K562 (cell line): Measurements from ENCODE around the gene MBP. TPM values are rescaled to one million over a fixed set of nuclear protein-coding genes. Genes with fewer than 3 reads are reported as not detected.

Experiments used
- ATAC-seq: fragments of 200-7000 bp; cut with Tn5 transposase; 3 replicates; pipeline ENCODE4 v1.9.1; 2020; ENCODE audit warnings: moderate library complexity
- BruUV-seq: library from RNA; stranded (reverse); fragments of 400-500 nt; replicated peaks from 2 replicates; lab custom pipeline; 2021; lab: Mats Ljungman, UMichigan
- CTCF ChIA-PET: fragments of 300-600 bp; formaldehyde crosslinking; extraction: SDS; loops from one replicate; lab custom pipeline; 2021; ENCODE audit warnings: low intra/inter-chr PET ratio; lab: Yijun Ruan, JAX
- POLR2A ChIA-PET: fragments of 300-600, 350-650 bp; sonication (Branson Sonifier 250); formaldehyde crosslinking; extraction: SDS; loops from one replicate; lab custom pipeline; 2021; ENCODE audit warnings: antibody characterized with exemption, inconsistent platforms; lab: Yijun Ruan, JAX
- DNase-seq, 4 experiments: peaks; one replicate each; pipeline versions ENCODE4 v3.0.0 to v3.0.0-alpha.2; 2011 to 2018; ENCODE audit warnings: low spot score in 3 of 4, mixed read lengths in 3 of 4; ENCODE audit errors: extremely low read depth in 1 of 4
- FAIRE-seq: peaks from 2 replicates; lab custom pipeline; 2011; peaks lifted over from hg19 to GRCh38; lab: Jason Lieb, UNC
- H2AFZ ChIP-seq: 2 replicates; pipeline ENCODE4 v1.6.0; 2011; ENCODE audit warnings: low read depth, low read length, control low read depth, inconsistent platforms
- H3K27ac ChIP-seq: fragments of 200-600 bp; 3 replicates; pipeline ENCODE4 v1.8.0; 2011; ENCODE audit warnings: low read depth, mild to moderate bottlenecking, control low read depth, inconsistent platforms, low read length, moderate library complexity, mixed read lengths; ENCODE audit errors: extremely low read depth
- H3K27me3 ChIP-seq, 2 experiments: fragments of 300-600 bp in 1 of 2; 2 replicates in 1 of 2; 3 replicates in 1 of 2; pipeline versions ENCODE4 v1.6.0 to v1.8.0; 2011; ENCODE audit warnings: inconsistent platforms in 2 of 2, low read length in 2 of 2, mild to moderate bottlenecking in 1 of 2, mixed read lengths in 1 of 2, moderate library complexity in 1 of 2; ENCODE audit not compliant: control insufficient read depth in 2 of 2, insufficient read depth in 2 of 2
- H3K36me3 ChIP-seq: fragments of 300-600 bp; 3 replicates; pipeline ENCODE4 v1.8.0; 2011; ENCODE audit warnings: mild to moderate bottlenecking, low read length, inconsistent platforms; ENCODE audit not compliant: control insufficient read depth, insufficient read depth
- H3K4me1 ChIP-seq, 2 experiments: fragments of 200-600 bp in 1 of 2; replicated peaks in 1 of 2; 2 replicates in 1 of 2; 3 replicates in 1 of 2; pipeline versions ENCODE4 v1.5.1 to v1.8.0; 2011; ENCODE audit warnings: inconsistent platforms in 2 of 2, low read length in 2 of 2, mild to moderate bottlenecking in 1 of 2, mixed read lengths in 1 of 2, moderate library complexity in 1 of 2; ENCODE audit not compliant: control insufficient read depth in 2 of 2, insufficient read depth in 2 of 2
- H3K4me2 ChIP-seq: 2 replicates; pipeline ENCODE4 v1.6.1; 2011; ENCODE audit warnings: low read length, control low read depth, inconsistent platforms, mixed read lengths; ENCODE audit not compliant: insufficient read depth
- H3K4me3 ChIP-seq: fragments of 200-600 bp; sonication (generic), shearing (Covaris generic); 2 replicates; pipeline ENCODE4 v1.5.1; 2016; ENCODE audit warnings: control low read depth, inconsistent platforms
- H3K79me2 ChIP-seq: fragments of 200-600 bp; 3 replicates; pipeline ENCODE4 v1.8.0; 2011; ENCODE audit warnings: low read length, inconsistent platforms; ENCODE audit not compliant: control insufficient read depth, insufficient read depth
- H3K9ac ChIP-seq, 2 experiments: 2 replicates each; pipeline versions ENCODE4 v1.6.0 to v1.6.1; 2011; ENCODE audit warnings: low read depth in 2 of 2, low read length in 2 of 2, control low read depth in 1 of 2, inconsistent platforms in 1 of 2, mild to moderate bottlenecking in 1 of 2, mixed read lengths in 1 of 2; ENCODE audit not compliant: insufficient read depth in 1 of 2
- H3K9me1 ChIP-seq: one replicate; pipeline ENCODE4 v1.6.0; 2011; ENCODE audit warnings: inconsistent platforms, mild to moderate bottlenecking, low read length, moderate library complexity; ENCODE audit not compliant: control insufficient read depth, insufficient read depth
- H3K9me3 ChIP-seq: replicated peaks from 2 replicates; pipeline ENCODE4 v1.5.1; 2011; ENCODE audit warnings: low read depth, low read length, inconsistent platforms; ENCODE audit not compliant: control insufficient read depth, insufficient read depth
- H4K20me1 ChIP-seq: replicated peaks from 2 replicates; pipeline ENCODE4 v1.6.1; 2011; ENCODE audit warnings: low read length, inconsistent platforms, mixed read lengths; ENCODE audit not compliant: control insufficient read depth, insufficient read depth
- CCNT2 ChIP-seq: IDR thresholded peaks from 2 replicates; pipeline ENCODE4 v1.6.1; 2011; ENCODE audit warnings: borderline replicate concordance, low read depth, mild to moderate bottlenecking, moderate library complexity, mixed read lengths, low read length; ENCODE audit not compliant: insufficient read length; ENCODE audit errors: extremely low read depth
- COPS2 ChIP-seq: fragments of 450-650 bp; conservative IDR thresholded peaks from 2 replicates; pipeline ENCODE4 v1.6.1; 2016; ENCODE audit warnings: mild to moderate bottlenecking, moderate library complexity
- FOXJ3 ChIP-seq: sonication (generic); formaldehyde crosslinking; IDR thresholded peaks from 2 replicates; pipeline ENCODE4 v1.4.0; 2020; ENCODE audit warnings: mild to moderate bottlenecking, missing genetic modification reagents
- GABPB2 ChIP-seq: fragments of 250-450 bp; sonication (Bioruptor Pico); conservative IDR thresholded peaks from 2 replicates; pipeline ENCODE4 v1.5.1; 2021; ENCODE audit warnings: mild to moderate bottlenecking
- RBM14 ChIP-seq: fragments of 200-400 bp; formaldehyde crosslinking; IDR thresholded peaks from 2 replicates; pipeline ENCODE4 v1.6.1; 2018; ENCODE audit warnings: low read depth, mild to moderate bottlenecking, low read length, moderate library complexity, borderline replicate concordance; ENCODE audit not compliant: insufficient read depth
- RBM22 ChIP-seq: fragments of 200-400 bp; formaldehyde crosslinking; IDR thresholded peaks from 2 replicates; pipeline ENCODE4 v1.6.1; 2018; ENCODE audit warnings: low read length, low read depth; ENCODE audit not compliant: poor library complexity, severe bottlenecking
- SLC30A9 ChIP-seq: fragments of 250-450 bp; sonication (Bioruptor Pico); IDR thresholded peaks from 2 replicates; pipeline ENCODE4 v1.8.0; 2022; ENCODE audit warnings: mild to moderate bottlenecking, moderate library complexity
- SRSF9 ChIP-seq: fragments of 200-400 bp; formaldehyde crosslinking; IDR thresholded peaks from 2 replicates; pipeline ENCODE4 v1.6.1; 2017; ENCODE audit warnings: low read depth, low read length, borderline replicate concordance
- STAT5A ChIP-seq: IDR thresholded peaks from 2 replicates; pipeline ENCODE4 v1.6.1; 2012; ENCODE audit warnings: low read length, inconsistent platforms, borderline replicate concordance
- TAF9B ChIP-seq: fragments of 450-650 bp; IDR thresholded peaks from 2 replicates; pipeline ENCODE4 v1.6.1; 2018; ENCODE audit warnings: mild to moderate bottlenecking; ENCODE audit not compliant: partially characterized antibody
- TCF3 ChIP-seq: sonication (generic); formaldehyde crosslinking; IDR thresholded peaks from 2 replicates; pipeline ENCODE4 v1.4.0; 2020; ENCODE audit warnings: mild to moderate bottlenecking, missing genetic modification reagents
- ZNF717 ChIP-seq: fragments of 250-450 bp; sonication (Bioruptor Pico); IDR thresholded peaks from 2 replicates; pipeline ENCODE4 v1.5.0; 2021
- WGBS: fragments of 100-300 bp; shearing (Covaris generic); methylation state at CpG from one replicate; pipeline ENCODE4 v1.1.6; 2016; ENCODE audit warnings: low coverage, mixed read lengths; ENCODE audit not compliant: insufficient coverage; ENCODE audit errors: missing lambda C conversion rate; 5-methylcytosine and 5-hydroxymethylcytosine counted together
- in situ Hi-C: fragments of 300-500 bp; cut with MboI; formaldehyde crosslinking; loops from 4 replicates; pipeline ENCODE4 v1.15.0; 2018; ENCODE audit warnings: inconsistent platforms, mixed read lengths
- intact Hi-C: fragments of 100-400 bp; cut with micrococcal nuclease; formaldehyde crosslinking; loops from 2 replicates; pipeline ENCODE4 v1.14.2; 2022
- polyA plus RNA-seq, 8 experiments: library from polyadenylated mRNA; depleted of rRNA in 4 of 8; stranded (reverse) in 5 of 8; unstranded in 3 of 8; fragments of >200 nt; fragmentation: Nextera tagmentation in 2 of 8; fragmentation: Illumina TruSeq in 1 of 8; extraction: Ambion mirVana in 2 of 8; extraction: Trizol in 1 of 8; gene quantifications; 2 replicates each; pipeline versions ENCODE4 v1.2.1 to v1.2.3, GENCODE V29; 2011 to 2014; ENCODE audit warnings: inconsistent platforms in 1 of 8, missing spikeins in 1 of 8
- total RNA-seq, 7 experiments: library from RNA; depleted of rRNA in 6 of 7; stranded (reverse); fragments of >200 nt in 6 of 7; fragmentation: Illumina TruSeq in 2 of 7; extraction: Trizol in 2 of 7; gene quantifications; 2 replicates each; pipeline versions ENCODE4 v1.2.1 to v1.2.3, GENCODE V29; 2011 to 2021; ENCODE audit warnings: low replicate concordance in 1 of 7
- TF ChIP-seq, protein P1 (sequence below): fragments of 250-450 bp; sonication (Bioruptor Pico); IDR thresholded peaks from 2 replicates; pipeline ENCODE4 v1.8.0; 2022; ENCODE audit warnings: inconsistent platforms, mild to moderate bottlenecking, moderate library complexity, borderline replicate concordance

Gene MBP
- total and polyA plus RNA-seq, 9 of the 15 experiments (the other 6 are each of a cell fraction or from before 2014, with no cell fraction given), result 0.09 TPM; not detected in 8

DNA sequence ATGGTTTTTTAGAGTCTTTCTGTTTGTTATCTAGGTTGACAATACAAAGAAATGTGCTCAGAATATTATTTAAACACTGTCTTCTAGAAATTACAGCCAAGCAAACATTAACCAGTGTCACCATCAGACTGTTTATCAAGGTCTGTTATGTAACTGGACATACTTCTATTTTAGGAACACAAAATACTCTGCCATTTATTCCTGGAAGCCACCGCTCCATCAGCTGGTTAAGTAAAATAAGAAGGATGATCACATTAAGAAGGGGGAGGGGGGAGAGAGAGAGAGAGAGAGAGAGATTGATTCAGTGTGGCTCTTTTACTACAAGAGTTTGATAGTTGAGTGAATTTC is 47.9 kb downstream of the MBP start:
- peaks cover 0 to 15% of the 10 kb centered on the region in 2 experiments; a peak in 2 of 5 replicates for H3K27me3 ChIP-seq
- no peaks in the 10 kb centered on the region for H3K9me1 ChIP-seq
- no peak for TF ChIP-seq TCF3
- no peak for TF ChIP-seq GABPB2 (CRISPR knock-in tag)
- no peak for TF ChIP-seq ZNF717 (CRISPR knock-in tag)
- no peak for TF ChIP-seq FOXJ3
- TF ChIP-seq RBM14, result no peak
- no peak for TF ChIP-seq STAT5A
- no peak for TF ChIP-seq SLC30A9 (CRISPR knock-in tag)
- TF ChIP-seq RBM22, result no peak
- TF ChIP-seq, protein P1, sequence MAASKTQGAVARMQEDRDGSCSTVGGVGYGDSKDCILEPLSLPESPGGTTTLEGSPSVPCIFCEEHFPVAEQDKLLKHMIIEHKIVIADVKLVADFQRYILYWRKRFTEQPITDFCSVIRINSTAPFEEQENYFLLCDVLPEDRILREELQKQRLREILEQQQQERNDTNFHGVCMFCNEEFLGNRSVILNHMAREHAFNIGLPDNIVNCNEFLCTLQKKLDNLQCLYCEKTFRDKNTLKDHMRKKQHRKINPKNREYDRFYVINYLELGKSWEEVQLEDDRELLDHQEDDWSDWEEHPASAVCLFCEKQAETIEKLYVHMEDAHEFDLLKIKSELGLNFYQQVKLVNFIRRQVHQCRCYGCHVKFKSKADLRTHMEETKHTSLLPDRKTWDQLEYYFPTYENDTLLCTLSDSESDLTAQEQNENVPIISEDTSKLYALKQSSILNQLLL, result no peak
- TF ChIP-seq TAF9B, result no peak
- no peak for TF ChIP-seq COPS2
- no peak for TF ChIP-seq CCNT2
- no peak for TF ChIP-seq SRSF9
- H3K4me3 ChIP-seq, result no peak overlapping the region
- H3K9me3 ChIP-seq, result no peaks in the 10 kb centered on the region
- DNase-seq, result no peak
- ChIA-PET POLR2A (interaction anchor here (0.7 kb wide), 1 partner anchor 53 kb away, joined by 3 read pairs; no protein-coding TSS in a partner anchor), CTCF (interaction anchor here (0.5 kb wide), 1 partner anchor 146 kb away, joined by 3 read pairs; no protein-coding TSS in a partner anchor)
- ATAC-seq, result no peak
- no TSS peak for BruUV-seq
- intact Hi-C loops (no loop called here), in situ Hi-C loops (no loop called here)
- H3K4me1 ChIP-seq, result no peaks in the 10 kb centered on the region
- no peak overlapping the region for H3K27ac ChIP-seq
- no peak for FAIRE-seq
- WGBS, result 0% methylated on average over 1 of the region's 1 CpG
- H3K36me3 ChIP-seq, result no peaks in the 10 kb centered on the region
- H3K79me2 ChIP-seq, result no peaks in the 10 kb centered on the region
- H2AFZ ChIP-seq, result no peak overlapping the region
- H4K20me1 ChIP-seq, result no peaks in the 10 kb centered on the region
- no peak overlapping the region for H3K9ac ChIP-seq
- no peak overlapping the region for H3K4me2 ChIP-seq
